ENCODE results near the gene MIA.

DNA sequence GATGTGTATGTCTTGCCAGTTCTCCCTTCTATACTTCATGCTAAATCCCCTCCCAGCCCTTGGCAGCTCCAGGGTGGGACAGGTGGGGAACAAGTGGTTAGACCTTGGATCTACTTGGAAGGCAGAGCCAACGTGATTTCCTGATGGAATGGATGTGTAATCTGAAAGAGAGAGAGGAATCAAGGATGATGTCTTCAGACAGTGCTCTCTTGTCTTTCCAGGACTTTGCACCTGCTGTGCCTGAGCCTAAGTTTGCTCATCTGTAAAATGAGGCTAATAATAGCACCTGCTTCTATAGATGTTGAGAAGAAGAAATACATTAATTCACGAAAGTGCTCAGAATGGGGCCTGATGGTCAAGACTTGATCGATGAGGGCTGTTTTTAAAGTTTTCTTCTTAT is 16.7 kb downstream of the MIA start:
- TF ChIP-seq, protein P1, sequence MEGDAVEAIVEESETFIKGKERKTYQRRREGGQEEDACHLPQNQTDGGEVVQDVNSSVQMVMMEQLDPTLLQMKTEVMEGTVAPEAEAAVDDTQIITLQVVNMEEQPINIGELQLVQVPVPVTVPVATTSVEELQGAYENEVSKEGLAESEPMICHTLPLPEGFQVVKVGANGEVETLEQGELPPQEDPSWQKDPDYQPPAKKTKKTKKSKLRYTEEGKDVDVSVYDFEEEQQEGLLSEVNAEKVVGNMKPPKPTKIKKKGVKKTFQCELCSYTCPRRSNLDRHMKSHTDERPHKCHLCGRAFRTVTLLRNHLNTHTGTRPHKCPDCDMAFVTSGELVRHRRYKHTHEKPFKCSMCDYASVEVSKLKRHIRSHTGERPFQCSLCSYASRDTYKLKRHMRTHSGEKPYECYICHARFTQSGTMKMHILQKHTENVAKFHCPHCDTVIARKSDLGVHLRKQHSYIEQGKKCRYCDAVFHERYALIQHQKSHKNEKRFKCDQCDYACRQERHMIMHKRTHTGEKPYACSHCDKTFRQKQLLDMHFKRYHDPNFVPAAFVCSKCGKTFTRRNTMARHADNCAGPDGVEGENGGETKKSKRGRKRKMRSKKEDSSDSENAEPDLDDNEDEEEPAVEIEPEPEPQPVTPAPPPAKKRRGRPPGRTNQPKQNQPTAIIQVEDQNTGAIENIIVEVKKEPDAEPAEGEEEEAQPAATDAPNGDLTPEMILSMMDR (conservative IDR thresholded peaks at IDR 0.05; ENCODE audit: low read depth, low read length): no peak
- no peak for TF ChIP-seq EZH2 (IDR thresholded peaks at IDR 0.05; ENCODE audit: borderline replicate concordance, low read depth, low read length, poor library complexity, severe bottlenecking)
